Measurements from ENCODE around the gene ARSD.

Gene ARSD

GRCh38 chrX:2872671-2873277 is 56.4 kb downstream of the ARSD start:
- ATAC-seq, result no peak
- TF ChIP-seq PPARA (CRISPR knock-in tag; IDR thresholded peaks at IDR 0.05; ENCODE audit: borderline replicate concordance) (no peak), CSDC2 (CRISPR knock-in tag; IDR thresholded peaks at IDR 0.05) (no peak), RARB (CRISPR knock-in tag; IDR thresholded peaks at IDR 0.05) (no peak), ZNF565 (CRISPR knock-in tag; conservative IDR thresholded peaks at IDR 0.05; ENCODE audit: low read depth) (no peak), ZNF8 (CRISPR knock-in tag; IDR thresholded peaks at IDR 0.05) (no peak), ARNTL (CRISPR knock-in tag; IDR thresholded peaks at IDR 0.05; ENCODE audit: borderline replicate concordance, low read depth) (no peak), ZFP30 (CRISPR knock-in tag; IDR thresholded peaks at IDR 0.05) (no peak), GLIS3 (CRISPR knock-in tag; IDR thresholded peaks at IDR 0.05) (no peak), POU6F1 (CRISPR knock-in tag; IDR thresholded peaks at IDR 0.05; ENCODE audit: borderline replicate concordance, low read depth) (no peak), ZNF70 (CRISPR knock-in tag; IDR thresholded peaks at IDR 0.05) (no peak)
- TF ChIP-seq, protein P1, sequence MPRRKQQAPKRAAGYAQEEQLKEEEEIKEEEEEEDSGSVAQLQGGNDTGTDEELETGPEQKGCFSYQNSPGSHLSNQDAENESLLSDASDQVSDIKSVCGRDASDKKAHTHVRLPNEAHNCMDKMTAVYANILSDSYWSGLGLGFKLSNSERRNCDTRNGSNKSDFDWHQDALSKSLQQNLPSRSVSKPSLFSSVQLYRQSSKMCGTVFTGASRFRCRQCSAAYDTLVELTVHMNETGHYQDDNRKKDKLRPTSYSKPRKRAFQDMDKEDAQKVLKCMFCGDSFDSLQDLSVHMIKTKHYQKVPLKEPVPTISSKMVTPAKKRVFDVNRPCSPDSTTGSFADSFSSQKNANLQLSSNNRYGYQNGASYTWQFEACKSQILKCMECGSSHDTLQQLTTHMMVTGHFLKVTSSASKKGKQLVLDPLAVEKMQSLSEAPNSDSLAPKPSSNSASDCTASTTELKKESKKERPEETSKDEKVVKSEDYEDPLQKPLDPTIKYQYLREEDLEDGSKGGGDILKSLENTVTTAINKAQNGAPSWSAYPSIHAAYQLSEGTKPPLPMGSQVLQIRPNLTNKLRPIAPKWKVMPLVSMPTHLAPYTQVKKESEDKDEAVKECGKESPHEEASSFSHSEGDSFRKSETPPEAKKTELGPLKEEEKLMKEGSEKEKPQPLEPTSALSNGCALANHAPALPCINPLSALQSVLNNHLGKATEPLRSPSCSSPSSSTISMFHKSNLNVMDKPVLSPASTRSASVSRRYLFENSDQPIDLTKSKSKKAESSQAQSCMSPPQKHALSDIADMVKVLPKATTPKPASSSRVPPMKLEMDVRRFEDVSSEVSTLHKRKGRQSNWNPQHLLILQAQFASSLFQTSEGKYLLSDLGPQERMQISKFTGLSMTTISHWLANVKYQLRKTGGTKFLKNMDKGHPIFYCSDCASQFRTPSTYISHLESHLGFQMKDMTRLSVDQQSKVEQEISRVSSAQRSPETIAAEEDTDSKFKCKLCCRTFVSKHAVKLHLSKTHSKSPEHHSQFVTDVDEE (CRISPR knock-in tag; IDR thresholded peaks at IDR 0.05), result no peak
- TF ChIP-seq, protein P2, sequence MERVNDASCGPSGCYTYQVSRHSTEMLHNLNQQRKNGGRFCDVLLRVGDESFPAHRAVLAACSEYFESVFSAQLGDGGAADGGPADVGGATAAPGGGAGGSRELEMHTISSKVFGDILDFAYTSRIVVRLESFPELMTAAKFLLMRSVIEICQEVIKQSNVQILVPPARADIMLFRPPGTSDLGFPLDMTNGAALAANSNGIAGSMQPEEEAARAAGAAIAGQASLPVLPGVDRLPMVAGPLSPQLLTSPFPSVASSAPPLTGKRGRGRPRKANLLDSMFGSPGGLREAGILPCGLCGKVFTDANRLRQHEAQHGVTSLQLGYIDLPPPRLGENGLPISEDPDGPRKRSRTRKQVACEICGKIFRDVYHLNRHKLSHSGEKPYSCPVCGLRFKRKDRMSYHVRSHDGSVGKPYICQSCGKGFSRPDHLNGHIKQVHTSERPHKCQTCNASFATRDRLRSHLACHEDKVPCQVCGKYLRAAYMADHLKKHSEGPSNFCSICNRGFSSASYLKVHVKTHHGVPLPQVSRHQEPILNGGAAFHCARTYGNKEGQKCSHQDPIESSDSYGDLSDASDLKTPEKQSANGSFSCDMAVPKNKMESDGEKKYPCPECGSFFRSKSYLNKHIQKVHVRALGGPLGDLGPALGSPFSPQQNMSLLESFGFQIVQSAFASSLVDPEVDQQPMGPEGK (CRISPR knock-in tag; IDR thresholded peaks at IDR 0.05; ENCODE audit: borderline replicate concordance), result no peak

- TF ChIP-seq ZC3H10 (CRISPR knock-in tag; IDR thresholded peaks at IDR 0.05) (no peak), ESRRG (CRISPR knock-in tag; IDR thresholded peaks at IDR 0.05) (no peak), ARNTL (CRISPR knock-in tag; IDR thresholded peaks at IDR 0.05; ENCODE audit: borderline replicate concordance, low read depth) (no peak), ZNF70 (CRISPR knock-in tag; IDR thresholded peaks at IDR 0.05) (no peak), ZFP3 (CRISPR knock-in tag; IDR thresholded peaks at IDR 0.05) (no peak), TCF4 (CRISPR knock-in tag; IDR thresholded peaks at IDR 0.05; ENCODE audit: borderline replicate concordance) (no peak), ZFP30 (CRISPR knock-in tag; IDR thresholded peaks at IDR 0.05) (no peak), SNAI2 (CRISPR knock-in tag; IDR thresholded peaks at IDR 0.05) (no peak), PPARA (CRISPR knock-in tag; IDR thresholded peaks at IDR 0.05; ENCODE audit: borderline replicate concordance) (no peak), RARB (CRISPR knock-in tag; IDR thresholded peaks at IDR 0.05) (no peak), GLIS3 (CRISPR knock-in tag; IDR thresholded peaks at IDR 0.05) (no peak), OSR1 (CRISPR knock-in tag; IDR thresholded peaks at IDR 0.05) (no peak)
- TF ChIP-seq, protein P2 (CRISPR knock-in tag; IDR thresholded peaks at IDR 0.05; ENCODE audit: borderline replicate concordance), result no peak
- ATAC-seq, result no peak
These were observed 57.3 kb downstream of the ARSD start for GRCh38 chrX:2871831-2872230.

DNA sequence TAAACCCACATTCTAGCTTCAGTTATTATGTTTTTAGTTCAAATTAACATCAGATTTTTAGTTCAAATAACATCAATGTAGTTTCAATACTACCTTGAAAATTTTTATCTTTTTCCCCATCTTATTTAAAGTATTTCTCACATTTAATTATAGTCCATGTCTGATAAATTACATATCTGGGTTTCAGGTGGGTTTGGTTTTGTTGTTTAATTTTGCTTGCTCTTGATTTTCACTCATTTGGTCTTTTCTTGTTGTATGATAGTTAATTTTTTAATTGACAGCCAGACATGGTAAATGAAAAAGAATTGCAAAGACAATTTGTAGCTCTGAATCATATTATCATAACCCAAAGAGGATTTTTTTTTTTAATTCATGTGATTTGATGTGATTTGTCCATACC is 58.5 kb downstream of the ARSD start:
- 0 out of 2 replicates have a peak, but pooled peaks have one; percentile 10 for TF ChIP-seq ZFP30 (CRISPR knock-in tag; IDR thresholded peaks at IDR 0.05)
- TF ChIP-seq, protein P2 (CRISPR knock-in tag; IDR thresholded peaks at IDR 0.05; ENCODE audit: borderline replicate concordance), result no peak
- ATAC-seq, result no peak
